Measurements from ENCODE around the gene ETNK1. TPM values are rescaled to one million over a fixed set of nuclear protein-coding genes. Genes with fewer than 3 reads are reported as not detected.

Gene ETNK1
- total RNA-seq, 2 donors from 2014 or later: 81.3 to 115 TPM

GRCh38 chr12:22627371-22627770 is 2.4 kb downstream of the ETNK1 start:
- intact Hi-C loops (cut with DNase I, micrococcal nuclease): loop anchor here in 1 of 2 donors (5.0 kb wide), 1 partner anchor 85 kb away; the partner anchor contains the start of gene C2CD5
- no peak for DNase-seq

GRCh38 chr12:22628228-22628627 is 3.3 kb downstream of the ETNK1 start:
- no peak for DNase-seq
- no peak for ATAC-seq
- intact Hi-C loops (cut with DNase I, micrococcal nuclease): loop anchor here in 1 of 2 donors (5.0 kb wide), 1 partner anchor 86 kb away; the partner anchor contains the start of gene C2CD5

More at GRCh38 chr12:22627371-22627770, 2.4 kb downstream of the ETNK1 start:
- no peak for ATAC-seq

GRCh38 chr12:22631863-22632463 is 7.0 kb downstream of the ETNK1 start:
- ATAC-seq (no peak), DNase-seq (no peak)
- intact Hi-C loops (cut with DNase I, micrococcal nuclease): no loop called here

- DNase-seq: no peak
- intact Hi-C loops (cut with DNase I, micrococcal nuclease): no loop called here
- no peak for ATAC-seq
These were observed 9.9 kb downstream of the ETNK1 start for GRCh38 chr12:22634883-22635282.

GRCh38 chr12:22635812-22636211 is 10.8 kb downstream of the ETNK1 start:
- no peak for ATAC-seq
- intact Hi-C loops (cut with DNase I, micrococcal nuclease): no loop called here

GRCh38 chr12:22640851-22641250 is 15.9 kb downstream of the ETNK1 start:
- no peak for ATAC-seq
- DNase-seq: no peak
- intact Hi-C loops (cut with DNase I, micrococcal nuclease): no loop called here

More at GRCh38 chr12:22635812-22636211, 10.8 kb downstream of the ETNK1 start:
- DNase-seq: no peak

GRCh38 chr12:22641353-22642053 is 16.5 kb downstream of the ETNK1 start:
- DNase-seq (no peak), ATAC-seq (no peak)
- intact Hi-C loops (cut with DNase I, micrococcal nuclease): no loop called here

- intact Hi-C loops (cut with DNase I, micrococcal nuclease): no loop called here
- no peak for DNase-seq
- ATAC-seq: no peak
These were observed 23.7 kb downstream of the ETNK1 start for GRCh38 chr12:22648668-22649067.

GRCh38 chr12:22653075-22653474 is 28.1 kb downstream of the ETNK1 start:
- DNase-seq (no peak), ATAC-seq (no peak)
- intact Hi-C loops (cut with DNase I, micrococcal nuclease): no loop called here

- intact Hi-C loops (cut with DNase I, micrococcal nuclease): no loop called here
These were observed 28.8 kb downstream of the ETNK1 start for GRCh38 chr12:22653791-22654190.

GRCh38 chr12:22656376-22656775 is 31.4 kb downstream of the ETNK1 start:
- no peak for DNase-seq
- intact Hi-C loops (cut with DNase I, micrococcal nuclease): no loop called here
- no peak for ATAC-seq

More at GRCh38 chr12:22653791-22654190, 28.8 kb downstream of the ETNK1 start:
- ATAC-seq: no peak
- no peak for DNase-seq

- DNase-seq (no peak), ATAC-seq (no peak)
- intact Hi-C loops (cut with DNase I, micrococcal nuclease): no loop called here
These were observed 31.9 kb downstream of the ETNK1 start for GRCh38 chr12:22656831-22657230.

- intact Hi-C loops (cut with DNase I, micrococcal nuclease): no loop called here
- no peak for ATAC-seq
- no peak for DNase-seq
These were observed 32.6 kb downstream of the ETNK1 start for GRCh38 chr12:22657538-22657937.

- DNase-seq (no peak), ATAC-seq (no peak)
- intact Hi-C loops (cut with DNase I, micrococcal nuclease): no loop called here
These were observed 33.2 kb downstream of the ETNK1 start for GRCh38 chr12:22658214-22658613.

- intact Hi-C loops (cut with DNase I, micrococcal nuclease): no loop called here
- no peak for ATAC-seq
- no peak for DNase-seq
These were observed 37.4 kb downstream of the ETNK1 start for GRCh38 chr12:22662356-22662755.

GRCh38 chr12:22665476-22665875 is 40.5 kb downstream of the ETNK1 start:
- DNase-seq (no peak), ATAC-seq (no peak)
- intact Hi-C loops (cut with DNase I, micrococcal nuclease): no loop called here

GRCh38 chr12:22667122-22667521 is 42.2 kb downstream of the ETNK1 start:
- intact Hi-C loops (cut with DNase I, micrococcal nuclease): no loop called here
- DNase-seq: no peak

GRCh38 chr12:22668441-22668840 is 43.5 kb downstream of the ETNK1 start:
- DNase-seq (no peak), ATAC-seq (no peak)
- intact Hi-C loops (cut with DNase I, micrococcal nuclease): no loop called here

More at GRCh38 chr12:22667122-22667521, 42.2 kb downstream of the ETNK1 start:
- no peak for ATAC-seq

GRCh38 chr12:22670762-22671161 is 45.8 kb downstream of the ETNK1 start:
- no peak for ATAC-seq
- no peak for DNase-seq
- intact Hi-C loops (cut with DNase I, micrococcal nuclease): no loop called here

- no peak for ATAC-seq
- DNase-seq: no peak
- intact Hi-C loops (cut with DNase I, micrococcal nuclease): no loop called here
These were observed 48.0 kb downstream of the ETNK1 start for GRCh38 chr12:22672951-22673350.

Measured in left colon (tissue), 2 donors.